IPS-18a (cell line): ENCODE results near the gene TPO.

Experiments used
- H3K27ac ChIP-seq: one replicate; pipeline ENCODE4 v1.5.1; 2013; ENCODE audit warnings: low read length
- H3K27me3 ChIP-seq: one replicate; pipeline ENCODE4 v1.6.1; 2013; ENCODE audit warnings: mild to moderate bottlenecking, low read length; ENCODE audit not compliant: control insufficient read depth, insufficient read depth
- H3K36me3 ChIP-seq: one replicate; pipeline ENCODE4 v1.6.1; 2013; ENCODE audit warnings: low read depth, low read length; ENCODE audit not compliant: control insufficient read depth
- H3K4me1 ChIP-seq: one replicate; pipeline ENCODE4 v1.6.1; 2013; ENCODE audit warnings: low read depth, low read length; ENCODE audit not compliant: control insufficient read depth
- H3K4me3 ChIP-seq: one replicate; pipeline ENCODE4 v1.5.1; 2013; ENCODE audit warnings: low read length
- H3K9ac ChIP-seq: one replicate; pipeline ENCODE4 v1.6.1; 2013; ENCODE audit warnings: mild to moderate bottlenecking, low read length, moderate library complexity
- H3K9me3 ChIP-seq: one replicate; pipeline ENCODE4 v1.6.1; 2013; ENCODE audit warnings: low read depth, low read length; ENCODE audit not compliant: control insufficient read depth

The TPO gene

GRCh38 chr2:1497122-1497611 lies 83.9 kb downstream of the TPO start:
- Histone ChIP-seq H3K4me1 (no peaks in the 10 kb centered on the region), H3K9me3 (no peaks in the 10 kb centered on the region), H3K27me3 (no peaks in the 10 kb centered on the region), H3K4me3 (no peak overlapping the region), H3K27ac (no peak overlapping the region), H3K36me3 (no peaks in the 10 kb centered on the region), H3K9ac (no peak overlapping the region)

- H3K4me1 ChIP-seq: no peaks in the 10 kb centered on the region
- no peak overlapping the region for H3K9ac ChIP-seq
- no peak overlapping the region for H3K4me3 ChIP-seq
- H3K27ac ChIP-seq: no peak overlapping the region
- H3K9me3 ChIP-seq: no peaks in the 10 kb centered on the region
- H3K36me3 ChIP-seq: no peaks in the 10 kb centered on the region
- no peaks in the 10 kb centered on the region for H3K27me3 ChIP-seq
Measured at GRCh38 chr2:1498176-1498575, 84.9 kb downstream of the TPO start.

- no peak overlapping the region for H3K27ac ChIP-seq
- H3K4me3 ChIP-seq: no peak overlapping the region
- no peaks in the 10 kb centered on the region for H3K9me3 ChIP-seq
- no peaks in the 10 kb centered on the region for H3K4me1 ChIP-seq
- H3K27me3 ChIP-seq: no peaks in the 10 kb centered on the region
- no peaks in the 10 kb centered on the region for H3K36me3 ChIP-seq
- H3K9ac ChIP-seq: no peak overlapping the region
Measured at GRCh38 chr2:1499033-1499795, 86.0 kb downstream of the TPO start.

GRCh38 chr2:1501038-1501851 lies 88.0 kb downstream of the TPO start:
- H3K4me3 ChIP-seq: no peak overlapping the region
- H3K27ac ChIP-seq: no peak overlapping the region
- H3K27me3 ChIP-seq: no peaks in the 10 kb centered on the region
- H3K4me1 ChIP-seq: no peaks in the 10 kb centered on the region
- H3K36me3 ChIP-seq: no peaks in the 10 kb centered on the region
- no peaks in the 10 kb centered on the region for H3K9me3 ChIP-seq
- no peak overlapping the region for H3K9ac ChIP-seq

- Histone ChIP-seq H3K27me3 (no peaks in the 10 kb centered on the region), H3K4me1 (no peaks in the 10 kb centered on the region), H3K9me3 (no peaks in the 10 kb centered on the region), H3K36me3 (no peaks in the 10 kb centered on the region), H3K27ac (no peak overlapping the region), H3K9ac (no peak overlapping the region), H3K4me3 (no peak overlapping the region)
Measured at GRCh38 chr2:1501991-1502390, 88.7 kb downstream of the TPO start.

GRCh38 chr2:1502891-1503304 lies 89.6 kb downstream of the TPO start:
- Histone ChIP-seq H3K27me3 (no peaks in the 10 kb centered on the region), H3K27ac (no peak overlapping the region), H3K9me3 (no peaks in the 10 kb centered on the region), H3K9ac (no peak overlapping the region), H3K36me3 (no peaks in the 10 kb centered on the region), H3K4me3 (no peak overlapping the region), H3K4me1 (no peaks in the 10 kb centered on the region)

GRCh38 chr2:1503471-1504310 lies 90.4 kb downstream of the TPO start:
- no peaks in the 10 kb centered on the region for H3K4me1 ChIP-seq
- H3K36me3 ChIP-seq: no peaks in the 10 kb centered on the region
- no peak overlapping the region for H3K27ac ChIP-seq
- H3K4me3 ChIP-seq: no peak overlapping the region
- H3K9me3 ChIP-seq: no peaks in the 10 kb centered on the region
- no peak overlapping the region for H3K9ac ChIP-seq
- H3K27me3 ChIP-seq: no peaks in the 10 kb centered on the region

- H3K36me3 ChIP-seq: no peaks in the 10 kb centered on the region
- H3K9me3 ChIP-seq: no peaks in the 10 kb centered on the region
- no peak overlapping the region for H3K27ac ChIP-seq
- H3K4me3 ChIP-seq: no peak overlapping the region
- no peak overlapping the region for H3K9ac ChIP-seq
- H3K4me1 ChIP-seq: no peaks in the 10 kb centered on the region
- no peaks in the 10 kb centered on the region for H3K27me3 ChIP-seq
Measured at GRCh38 chr2:1504311-1504750, 91.1 kb downstream of the TPO start.

GRCh38 chr2:1505031-1505441 lies 91.8 kb downstream of the TPO start:
- Histone ChIP-seq H3K36me3 (no peaks in the 10 kb centered on the region), H3K4me1 (no peaks in the 10 kb centered on the region), H3K27me3 (no peaks in the 10 kb centered on the region), H3K4me3 (no peak overlapping the region), H3K9me3 (no peaks in the 10 kb centered on the region), H3K9ac (no peak overlapping the region), H3K27ac (no peak overlapping the region)

- Histone ChIP-seq H3K4me3 (no peak overlapping the region), H3K27me3 (no peaks in the 10 kb centered on the region), H3K9ac (no peak overlapping the region), H3K27ac (no peak overlapping the region), H3K4me1 (no peaks in the 10 kb centered on the region), H3K9me3 (no peaks in the 10 kb centered on the region), H3K36me3 (no peaks in the 10 kb centered on the region)
Measured at GRCh38 chr2:1509271-1510065, 96.2 kb downstream of the TPO start.
